HPDE6-E6E7 (cell line): ENCODE measurements around the gene KLK11.
A peak's percentile ranks its signal among the peaks of the same experiment; 100 is the strongest.

Experiments
- DNase-seq: peaks from one replicate; pipeline ENCODE4 v3.0.0; 2011; ENCODE audit warnings: missing footprints; ENCODE audit errors: extremely low spot score

The KLK11 gene, protein sequence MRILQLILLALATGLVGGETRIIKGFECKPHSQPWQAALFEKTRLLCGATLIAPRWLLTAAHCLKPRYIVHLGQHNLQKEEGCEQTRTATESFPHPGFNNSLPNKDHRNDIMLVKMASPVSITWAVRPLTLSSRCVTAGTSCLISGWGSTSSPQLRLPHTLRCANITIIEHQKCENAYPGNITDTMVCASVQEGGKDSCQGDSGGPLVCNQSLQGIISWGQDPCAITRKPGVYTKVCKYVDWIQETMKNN

DNA sequence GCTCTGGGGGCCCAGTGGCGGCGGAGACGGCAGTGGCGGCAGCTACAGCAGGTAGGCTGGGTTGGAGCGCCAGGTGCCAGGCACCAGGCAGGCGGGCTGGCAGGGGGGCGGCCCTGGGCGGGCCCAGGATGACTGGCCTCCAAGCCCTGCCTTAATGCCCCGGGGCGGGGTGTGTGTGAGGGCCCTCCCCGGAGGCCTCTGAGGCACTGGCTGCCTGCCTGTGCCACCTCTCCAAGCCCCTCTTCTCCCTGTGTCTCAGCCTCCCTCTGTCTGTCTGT, at the start of gene KLK11:
KLK11 (minus strand) TSS at position 63 of the 278 bp plus-strand sequence. CDS start 985 bp downstream, outside the sequence.
- DNase-seq = no peak

DNA sequence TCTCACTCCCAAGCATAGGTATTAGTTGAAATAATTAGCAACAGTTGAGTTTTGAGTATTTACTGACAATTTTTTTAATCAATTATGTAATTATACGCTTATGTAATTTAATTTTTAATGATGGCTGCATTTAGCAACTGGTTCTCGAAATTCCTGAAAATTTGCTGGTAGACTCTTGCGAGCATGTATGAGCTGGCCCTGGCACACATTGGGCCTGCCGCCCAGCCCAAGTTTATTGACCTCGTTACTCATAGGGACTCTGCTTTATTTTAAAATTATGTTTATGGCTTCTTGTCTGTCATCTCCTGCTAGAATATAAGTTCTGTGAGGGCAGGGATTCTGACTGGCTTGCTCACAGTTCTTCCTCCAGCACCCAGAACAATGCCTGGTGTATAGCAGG, 49.6 kb upstream of the KLK11 start:
- no peak for DNase-seq

DNA sequence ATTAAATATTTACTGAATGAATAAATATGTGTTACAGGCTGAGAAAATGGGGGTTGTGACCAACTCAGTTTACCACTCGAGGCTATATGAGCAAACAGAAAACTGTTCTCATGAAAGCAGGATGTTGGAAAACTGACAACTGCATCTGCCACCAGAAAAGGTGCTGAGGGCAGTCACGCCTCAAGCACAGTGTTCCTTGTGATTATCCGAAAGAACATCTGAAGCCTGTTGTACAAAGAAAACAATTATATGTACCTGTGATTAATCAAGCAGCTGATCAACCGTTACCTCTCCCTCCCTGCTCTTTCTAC, 44.6 kb upstream of the KLK11 start:
- no peak for DNase-seq

DNA sequence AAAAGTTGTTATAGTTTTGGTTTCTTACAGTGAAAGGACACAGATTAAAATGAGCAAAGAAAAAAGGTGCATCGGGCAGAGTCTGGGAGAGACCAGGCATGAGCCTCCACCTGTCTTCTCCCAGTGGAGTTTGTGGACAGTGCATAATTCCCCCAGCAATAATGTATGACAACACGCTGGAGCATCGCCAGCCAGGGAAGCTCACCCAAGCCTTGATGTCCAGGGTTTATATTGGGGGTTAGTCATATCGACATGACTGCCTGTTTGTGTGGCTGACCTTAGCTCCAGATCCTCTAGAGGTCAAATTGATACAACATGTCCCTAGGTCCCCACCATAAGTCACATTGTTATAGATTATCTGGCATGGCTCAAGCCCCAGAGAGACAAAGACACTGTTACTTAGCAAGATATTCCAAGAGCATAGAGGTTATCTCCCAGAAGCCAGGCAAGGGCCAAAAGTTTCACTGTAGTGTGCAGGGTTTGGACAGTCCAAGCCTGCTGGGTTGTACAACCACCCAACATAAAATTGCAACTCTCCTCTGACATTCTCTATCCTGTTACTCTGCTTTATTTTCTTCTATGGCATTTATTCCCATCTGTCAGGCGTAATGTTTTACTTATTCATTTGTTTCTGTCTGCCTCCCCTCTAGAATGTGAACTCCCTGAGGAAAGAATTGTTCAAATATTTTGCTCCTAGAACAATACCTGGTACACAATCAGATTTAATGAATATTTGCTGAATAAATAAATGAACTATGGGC, 44.1 kb upstream of the KLK11 start:
- no peak for DNase-seq

DNA sequence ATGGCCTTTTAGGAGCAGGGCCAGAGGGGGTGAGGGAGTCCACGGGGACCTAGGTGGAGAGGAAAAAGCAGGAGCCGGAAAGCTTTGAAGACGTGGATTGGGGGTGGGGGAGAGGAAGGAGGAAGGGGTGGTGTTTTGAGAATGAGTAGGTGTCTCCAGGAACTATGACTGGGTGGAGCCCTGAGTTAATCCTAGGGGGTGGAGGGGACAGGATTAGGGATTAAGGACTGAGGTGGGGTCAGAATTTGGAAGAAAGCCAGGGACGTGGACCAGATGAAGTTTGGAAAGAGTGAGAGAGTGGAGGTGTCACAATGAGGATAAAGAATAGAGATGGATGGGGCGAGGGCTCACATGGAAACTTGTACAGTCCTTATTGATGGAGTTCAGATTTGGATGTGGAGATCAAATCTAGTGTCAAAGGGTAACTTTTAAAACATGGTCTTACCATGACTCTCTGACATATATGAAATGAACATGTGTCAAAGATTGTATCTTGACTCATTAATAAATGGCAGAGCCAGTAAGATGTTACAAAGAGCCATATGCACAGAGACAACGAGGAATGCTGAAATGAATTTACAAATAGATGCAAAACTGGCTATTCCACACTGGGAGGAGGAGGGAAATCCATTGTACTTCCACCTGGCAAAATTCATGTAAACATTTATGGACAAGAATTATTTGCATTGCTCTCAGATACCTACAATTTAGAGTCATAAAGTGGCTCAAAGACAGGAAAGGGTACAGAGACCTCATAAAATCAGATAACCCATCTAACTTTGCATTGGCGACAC, 40.2 kb upstream of the KLK11 start:
- DNase-seq = no peak

DNA sequence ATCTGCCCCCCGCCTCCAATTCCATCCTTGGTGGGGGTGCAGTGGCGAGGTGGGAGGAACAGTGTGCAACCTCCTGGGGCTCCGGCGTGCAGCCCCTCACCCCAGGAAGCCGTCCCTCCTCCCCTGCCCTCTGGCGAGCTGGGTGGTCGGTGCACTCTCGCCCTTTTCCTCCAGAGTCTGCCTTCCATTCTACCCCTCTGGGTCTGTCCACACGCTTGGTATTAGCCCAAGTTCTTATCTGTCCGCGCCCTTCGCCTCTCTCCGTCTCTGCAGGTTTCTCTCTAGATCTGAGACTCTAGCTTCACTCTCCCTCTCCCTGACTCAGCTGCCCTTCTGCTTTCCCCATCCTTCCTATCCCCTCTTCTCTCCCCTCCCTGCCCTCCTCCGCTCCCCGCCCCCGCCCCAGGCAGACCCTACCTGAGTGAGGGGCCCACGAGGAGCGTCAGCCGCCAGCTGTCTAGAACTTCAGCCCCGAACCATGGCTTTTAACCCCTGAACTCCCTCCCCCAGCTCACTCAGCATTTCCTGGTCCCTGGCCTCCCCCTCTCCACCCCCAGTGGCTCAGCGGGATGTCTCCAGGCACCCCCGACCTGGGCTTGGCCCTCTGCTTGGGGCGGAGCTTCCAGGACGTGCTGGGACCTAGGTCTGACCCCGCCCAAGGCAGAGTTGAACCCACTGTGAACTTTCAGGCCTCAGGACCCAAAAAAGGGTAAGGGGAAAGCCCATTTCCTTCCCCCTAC, 39.0 kb upstream of the KLK11 start:
- DNase-seq = no peak

DNA sequence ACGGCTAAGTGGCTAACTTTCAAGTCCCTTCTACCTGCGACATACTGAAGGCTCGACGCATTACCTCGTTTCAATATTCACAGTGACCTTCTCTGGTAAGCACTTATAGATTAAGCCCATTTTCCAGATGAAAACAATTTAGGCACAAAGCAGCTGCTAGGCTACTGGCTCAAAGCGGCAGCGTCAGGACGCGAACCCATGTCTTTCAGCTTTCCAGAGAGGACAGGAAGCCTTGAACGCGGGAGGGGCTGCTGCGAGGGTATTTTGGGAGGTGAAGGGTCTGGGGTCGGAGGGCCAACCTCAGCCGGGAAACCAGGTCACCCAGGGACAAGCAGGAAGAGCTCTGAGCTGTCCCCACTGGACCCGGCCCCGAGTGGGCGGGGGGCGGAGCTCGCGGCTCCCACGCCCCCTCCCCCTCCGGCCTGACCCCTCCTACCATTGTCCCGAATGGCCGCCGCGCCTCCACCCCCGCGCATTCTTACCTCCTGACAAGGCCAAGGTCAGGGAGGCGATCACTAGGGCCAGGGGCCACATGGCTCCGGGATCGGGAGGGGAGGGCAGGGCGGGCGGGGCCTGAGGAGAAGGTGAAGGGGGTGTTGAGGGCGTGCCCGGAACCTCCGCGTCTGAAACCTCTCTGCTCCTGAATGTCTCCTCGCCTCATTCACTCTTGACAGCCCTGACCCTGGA, 38.3 kb upstream of the KLK11 start, which contains the start of gene KLK13:
KLK13 (minus strand) TSS at position 559 of the 687 bp plus-strand sequence; CDS start at position 534, 25 bp downstream.
- peak; percentile 41 for DNase-seq

DNA sequence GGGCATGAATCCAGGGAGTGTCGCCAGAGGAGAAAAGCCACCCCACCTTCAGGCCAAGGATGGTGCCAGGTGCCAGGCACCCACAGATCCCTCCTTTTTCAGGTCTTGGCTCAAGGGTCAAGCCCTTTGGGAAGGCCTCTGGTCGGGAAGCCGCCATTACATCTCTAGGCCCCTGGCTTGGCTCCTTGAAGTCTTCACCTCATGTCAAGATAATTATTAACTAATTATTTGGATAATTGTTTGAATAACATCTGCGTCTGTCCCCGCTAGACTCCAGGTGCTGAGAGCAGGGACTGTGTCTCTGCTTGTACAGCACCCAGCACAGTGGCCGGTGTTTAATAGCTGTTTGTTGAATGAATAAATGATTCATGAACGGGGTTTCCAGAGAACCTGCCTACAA, 37.2 kb upstream of the KLK11 start:
- no peak for DNase-seq

DNA sequence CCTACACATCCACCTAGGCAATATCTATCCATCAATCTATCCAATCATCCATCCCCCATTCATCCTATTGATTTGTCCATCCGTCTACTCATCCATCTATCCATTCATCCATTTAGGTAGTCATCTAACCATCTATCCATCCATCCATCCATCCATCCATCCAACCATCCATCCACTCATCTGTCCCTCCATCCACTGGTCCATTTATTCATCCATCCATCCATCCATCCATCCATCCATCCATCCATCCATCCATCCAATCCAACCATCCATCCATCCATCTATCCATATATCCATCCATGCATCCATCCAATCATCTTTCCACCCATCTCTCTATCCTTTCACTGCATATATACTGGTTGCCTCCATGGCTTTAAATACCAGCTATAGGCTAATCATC, 34.6 kb upstream of the KLK11 start:
- DNase-seq = no peak

DNA sequence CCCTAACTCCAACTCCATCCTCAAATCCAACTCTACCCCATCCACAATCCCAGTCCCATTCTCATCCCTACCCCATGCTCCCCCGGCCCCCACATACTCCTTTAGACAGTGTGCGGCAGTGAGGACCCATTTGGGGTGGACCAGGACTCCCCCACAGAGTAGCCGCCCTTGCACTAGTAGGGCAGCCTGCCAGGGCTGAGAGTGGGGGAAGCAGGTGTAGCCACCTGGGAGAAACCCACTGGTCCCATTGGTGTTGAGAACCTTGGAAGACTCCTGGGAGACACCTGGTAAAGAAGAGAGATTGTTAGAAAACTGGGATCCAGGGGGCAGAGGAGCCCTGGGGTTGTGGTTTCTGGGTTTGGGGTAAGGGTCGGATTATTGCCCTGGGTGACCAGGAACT, 33.9 kb upstream of the KLK11 start:
- DNase-seq = no peak

DNA sequence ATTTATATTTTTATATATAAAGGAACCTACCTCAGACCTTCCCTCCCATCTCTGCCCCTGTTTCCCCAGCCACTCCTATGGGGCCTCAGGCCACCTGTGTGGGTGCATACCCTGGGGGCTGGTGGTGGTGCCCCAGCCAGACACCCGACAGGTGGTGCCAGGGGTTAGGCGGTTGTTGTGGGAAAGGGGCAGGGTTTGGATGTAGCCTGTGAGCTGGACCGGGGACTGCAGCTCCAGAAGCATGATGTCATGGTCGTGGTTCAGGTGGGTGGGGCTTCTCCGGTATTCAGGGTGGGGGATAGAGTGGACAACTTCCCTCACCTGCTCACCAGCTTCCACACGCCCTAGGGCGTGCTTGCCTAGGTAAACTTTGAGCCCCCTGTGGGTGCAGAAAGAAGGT, 33.3 kb upstream of the KLK11 start:
- DNase-seq = no peak

DNA sequence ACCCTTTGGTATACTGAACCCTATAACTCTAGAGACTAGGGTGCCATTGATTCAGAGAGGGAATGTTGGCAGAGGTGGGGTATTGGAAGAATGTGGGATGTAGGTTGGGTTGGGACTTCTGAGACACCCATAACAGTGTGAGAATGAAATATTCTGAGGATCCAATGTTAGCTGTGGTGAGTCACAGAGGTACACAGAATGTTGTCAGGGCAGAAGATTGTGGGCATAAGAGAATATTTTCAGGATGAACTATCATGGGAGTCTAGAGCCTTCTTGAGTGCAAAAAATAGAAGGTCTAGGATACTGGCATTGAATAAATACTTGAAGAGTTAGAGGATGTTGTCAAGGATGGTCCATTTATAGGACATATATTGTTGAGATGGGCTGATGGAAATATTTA, 29.4 kb upstream of the KLK11 start:
- no peak for DNase-seq

DNA sequence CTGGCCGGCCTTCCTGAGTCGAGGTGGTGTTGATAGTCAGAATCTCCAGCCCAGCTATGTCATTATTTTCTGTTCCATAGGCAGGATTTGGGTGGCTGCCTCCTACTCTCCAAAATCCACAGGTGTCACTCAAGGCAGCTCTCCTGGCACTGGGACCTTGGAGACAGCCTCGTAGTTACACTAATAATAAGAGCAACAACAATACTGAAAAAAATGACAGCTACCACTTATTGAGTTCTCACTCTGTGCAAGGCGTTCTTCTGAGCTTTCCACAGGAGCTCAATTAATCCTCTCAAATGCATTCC, 20.6 kb upstream of the KLK11 start:
- DNase-seq = no peak

DNA sequence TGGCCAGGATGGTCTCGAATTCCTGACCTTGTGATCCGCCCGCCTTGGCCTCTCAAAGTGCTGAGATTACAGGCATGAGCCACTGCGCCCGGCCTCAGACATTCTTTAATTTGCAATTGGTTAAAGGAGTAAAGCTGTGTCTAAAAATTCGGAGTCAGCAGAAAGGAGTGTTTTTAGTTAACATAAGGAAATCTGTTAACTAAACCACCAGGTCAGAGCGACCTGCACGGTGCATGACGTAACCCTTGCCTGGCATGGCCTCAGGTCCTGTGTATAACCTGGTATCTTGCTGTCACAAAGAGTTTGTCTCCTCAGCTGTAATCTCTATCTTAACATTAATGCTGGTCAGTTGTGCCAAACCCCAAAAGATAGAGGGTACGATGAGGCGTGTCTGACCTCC, 17.9 kb upstream of the KLK11 start:
- no peak for DNase-seq

DNA sequence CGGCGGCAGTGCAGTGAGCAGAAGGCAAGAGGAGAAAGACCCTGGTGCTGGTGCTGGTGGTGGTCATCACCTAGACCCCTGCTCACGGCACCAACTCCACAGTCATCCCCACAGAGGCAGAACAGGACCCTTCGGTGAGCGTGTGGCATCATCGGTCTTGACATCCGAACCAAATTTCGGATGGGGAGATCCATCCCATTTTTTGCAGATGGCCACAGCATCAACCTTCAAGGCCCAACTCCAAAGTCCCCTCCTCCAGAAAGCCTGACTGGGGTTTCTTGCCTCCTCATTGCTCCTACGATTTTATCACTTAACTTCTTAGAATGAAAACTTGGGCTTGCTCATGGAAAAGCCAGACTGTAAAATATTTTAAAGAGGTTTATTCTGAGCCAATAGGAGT, 17.1 kb upstream of the KLK11 start:
- no peak for DNase-seq

DNA sequence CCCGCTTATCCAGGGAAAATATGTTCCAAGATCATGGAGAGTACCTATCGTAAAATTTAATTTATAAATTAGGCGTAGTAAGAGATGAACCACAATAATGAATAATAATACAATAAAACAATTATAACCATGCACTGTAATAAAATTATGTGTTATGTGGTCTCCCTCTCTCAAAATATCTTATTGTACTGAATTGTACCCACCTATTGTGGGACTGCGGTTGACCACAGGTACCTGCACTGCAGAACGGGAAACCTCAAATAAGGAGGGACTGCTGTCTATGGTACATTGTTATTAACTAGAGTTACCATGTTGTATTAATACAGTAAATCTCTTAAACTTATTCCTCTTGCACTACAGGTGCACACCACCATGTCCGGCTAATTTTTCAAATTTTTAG, 13.7 kb upstream of the KLK11 start:
- DNase-seq = no peak

DNA sequence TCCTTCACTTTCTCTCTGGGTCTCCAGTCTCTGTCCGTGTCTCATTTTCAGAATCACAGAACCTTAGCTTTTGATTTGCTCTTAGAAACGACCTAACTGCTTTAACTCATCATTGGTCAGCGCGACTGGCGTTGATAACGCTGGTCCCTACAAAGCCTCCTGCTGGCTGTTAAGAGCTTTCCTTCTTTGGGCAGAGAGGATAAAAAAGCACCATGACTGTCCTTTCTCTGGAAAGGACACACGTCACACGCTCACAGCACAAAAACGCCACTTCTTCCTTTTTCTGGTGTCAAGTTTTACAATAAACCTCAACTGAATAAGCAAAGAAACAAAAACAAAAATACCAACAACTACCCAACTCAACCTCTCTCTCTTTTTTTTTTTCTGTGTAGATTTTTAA, 10.1 kb upstream of the KLK11 start:
- DNase-seq = no peak

DNA sequence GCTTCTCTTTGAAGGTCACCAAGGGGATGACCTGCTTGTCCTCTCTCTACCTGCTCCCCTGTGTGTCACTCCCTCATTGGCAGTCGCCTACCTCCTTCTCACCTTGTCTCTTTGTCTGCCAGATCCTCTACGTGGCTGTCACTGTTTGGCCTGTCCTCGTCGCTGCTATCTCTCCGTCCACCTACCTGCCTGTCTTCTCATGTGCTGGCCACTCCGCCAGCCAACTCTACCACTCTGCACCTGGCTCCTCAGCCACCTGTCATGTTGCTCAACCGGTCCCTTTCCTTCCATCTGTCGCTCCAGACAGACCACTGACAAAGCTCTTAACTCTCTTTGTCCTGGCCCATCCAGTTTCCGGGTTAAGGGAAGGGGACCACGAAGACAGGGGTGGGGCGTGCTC, 8.3 kb upstream of the KLK11 start, which contains the start of gene KLK12:
KLK12 (minus strand) TSS at position 299 of the 400 bp plus-strand sequence. CDS start 381 bp downstream, outside the sequence.
- DNase-seq = no peak

DNA sequence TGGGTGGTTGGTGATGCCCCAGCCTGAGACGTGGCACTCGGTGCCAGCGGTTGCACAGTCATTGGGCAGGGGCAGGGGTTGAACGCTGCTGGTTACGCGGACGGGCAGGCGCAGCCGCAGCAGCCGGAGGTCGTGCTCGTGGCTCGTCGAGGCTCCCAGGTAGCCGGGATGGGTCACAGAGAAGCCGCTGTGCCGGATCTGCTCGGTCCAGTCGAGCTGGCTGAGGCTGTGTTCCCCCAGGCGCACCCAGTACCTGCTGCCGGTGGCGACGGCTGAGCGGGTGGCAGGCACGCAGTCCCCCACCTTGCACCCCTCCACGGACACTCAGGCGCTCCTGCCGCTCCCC, 5.4 kb upstream of the KLK11 start:
- DNase-seq = no peak

DNA sequence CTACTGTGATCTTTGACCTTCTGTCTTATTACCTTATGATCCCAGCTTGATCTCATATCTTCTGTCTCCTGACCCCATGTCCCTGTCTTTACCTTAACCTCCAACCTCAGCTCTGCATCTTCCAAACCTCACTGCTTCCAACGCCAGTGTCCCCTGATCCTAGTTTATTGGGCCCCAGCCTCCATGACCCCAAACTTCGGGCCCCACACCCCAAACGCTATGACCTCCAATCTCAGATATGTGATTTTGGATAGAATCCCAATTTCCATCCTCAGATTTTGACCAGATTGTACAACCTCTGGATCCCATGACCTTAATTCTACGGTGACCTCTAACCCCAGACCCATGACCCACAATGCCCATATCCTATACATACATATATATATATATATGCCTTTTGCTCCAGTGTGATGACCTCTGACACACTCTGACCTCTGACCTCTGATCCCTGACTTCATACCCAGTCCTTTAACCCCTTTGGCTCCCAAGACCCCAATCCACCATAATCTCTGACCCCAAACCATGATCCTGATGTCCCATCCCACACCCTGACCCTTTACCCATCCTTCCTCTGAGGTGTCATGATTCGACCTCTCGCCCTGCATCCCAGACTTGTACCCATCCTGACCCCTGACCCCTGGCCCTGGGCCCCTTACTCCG, 4.9 kb upstream of the KLK11 start:
- no peak for DNase-seq

DNA sequence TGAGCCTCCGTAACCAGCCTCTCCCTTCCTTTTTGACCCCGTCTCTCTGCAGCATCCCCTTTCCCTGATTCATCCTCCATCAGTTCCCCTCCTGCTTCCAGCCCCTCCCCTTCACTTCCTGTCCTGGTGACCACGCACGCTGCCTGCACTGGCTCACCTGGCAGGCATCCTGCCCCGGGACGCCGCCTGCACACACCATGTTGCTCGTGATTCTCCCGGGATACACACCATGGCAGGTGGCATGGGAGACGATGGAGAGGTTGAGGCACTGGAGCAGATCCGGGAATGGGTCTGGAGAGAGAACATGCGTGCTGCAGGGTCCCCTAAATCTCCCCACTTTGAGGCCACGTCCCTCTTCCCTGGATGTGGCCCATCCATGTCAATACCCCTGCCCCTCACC, 4.2 kb upstream of the KLK11 start:
- no peak for DNase-seq
